Measurements from ENCODE around the gene PAPPA2. TPM values are rescaled to one million over a fixed set of nuclear protein-coding genes. Genes with fewer than 3 reads are reported as not detected.

PAPPA2 gene
- total and polyA plus RNA-seq, 2 of the 4 experiments (the other 2 are of a cell fraction) = 0.10 to 0.18 TPM

- intact Hi-C loops (cut with micrococcal nuclease) (no loop called here), dilution Hi-C loops (cut with HindIII; ENCODE audit: low sequenced_read_pairs, unreplicated experiment) (no loop called here), in situ Hi-C loops (cut with MboI; ENCODE audit: low sequenced_read_pairs) (no loop called here)
- POLR2A ChIA-PET (ENCODE audit: unreplicated experiment) = no interaction called here
- Histone ChIP-seq H3K4ac (ENCODE audit: low read depth, low read length) (no peak overlapping the region), H3K9me3 (ENCODE audit: control insufficient read depth, insufficient read depth, low read length) (no peaks in the 10 kb centered on the region), H3K4me2 (ENCODE audit: low read depth, low read length) (no peak overlapping the region), H3K4me3 (ENCODE audit: insufficient read depth, low read depth, low read length) (no peak overlapping the region), H3K14ac (replicated peaks; ENCODE audit: low read depth, low read length) (no peak overlapping the region), H2AK5ac (ENCODE audit: low read depth, low read length) (no peak overlapping the region), H2BK20ac (ENCODE audit: low read depth, low read length) (no peak overlapping the region), H3K27ac (ENCODE audit: insufficient read depth, low read length) (no peak overlapping the region), H2BK120ac (ENCODE audit: low read depth, low read length) (no peak overlapping the region), H3K9me1 (ENCODE audit: insufficient read depth, low read length) (no peaks in the 10 kb centered on the region), H3K23ac (ENCODE audit: low read depth, low read length) (no peak overlapping the region), H2BK5ac (ENCODE audit: low read depth, low read length, poor library complexity, severe bottlenecking) (no peak overlapping the region), H3K79me1 (ENCODE audit: low read depth in 1 of 2, low read length in 2 of 2) (no peaks in the 10 kb centered on the region), H3K56ac (ENCODE audit: extremely low read depth, insufficient read depth, low read length) (no peak overlapping the region), H3K4me1 (ENCODE audit: control insufficient read depth, insufficient read depth, low read length) (no peaks in the 10 kb centered on the region), H3K9ac (ENCODE audit: low read depth, low read length) (no peak overlapping the region), H2AFZ (replicated peaks; ENCODE audit: low read length, poor library complexity) (no peak overlapping the region), H2AK9ac (replicated peaks; ENCODE audit: low read depth, low read length, poor library complexity) (no peak overlapping the region), H3K36me3 (ENCODE audit: control insufficient read depth, insufficient read depth, low read length) (no peaks in the 10 kb centered on the region), H4K91ac (ENCODE audit: insufficient read depth, low read depth, low read length) (no peak overlapping the region), H4K20me1 (ENCODE audit: insufficient read depth, low read length) (no peaks in the 10 kb centered on the region), H3K18ac (ENCODE audit: low read depth, low read length) (no peak overlapping the region), H4K8ac (ENCODE audit: low read depth in 2 of 2, low read length in 2 of 2) (no peak overlapping the region), H4K5ac (ENCODE audit: low read depth, low read length) (no peak overlapping the region), H3K27me3 (ENCODE audit: control insufficient read depth, insufficient read depth, low read length) (no peaks in the 10 kb centered on the region), H2BK15ac (ENCODE audit: low read depth, low read length) (no peak overlapping the region)
- DNase-seq (no peak), ATAC-seq (ENCODE audit: low read depth) (no peak)
- BruUV-seq (replicated peaks) = no TSS peak
- 11% methylated on average over 3 of the region's 5 CpGs; no CpG with 5 or more reads in 1 of the 2 experiments for WGBS, 2 experiments (ENCODE audit: extremely low coverage in 2 of 2, insufficient read length in 1 of 2)
- TF ChIP-seq SMC3 (IDR thresholded peaks at IDR 0.05; ENCODE audit: low read depth, low read length) (no peak), MXI1 (IDR thresholded peaks at IDR 0.05; ENCODE audit: borderline replicate concordance, low read depth, low read length) (no peak), RFX5 (IDR thresholded peaks at IDR 0.05; ENCODE audit: low read depth, low read length) (no peak), CHD1 (IDR thresholded peaks at IDR 0.05; ENCODE audit: low read depth, low read length) (no peak), RCOR1 (IDR thresholded peaks at IDR 0.05; ENCODE audit: insufficient replicate concordance, low read length) (no peak), FOS (IDR thresholded peaks at IDR 0.05; ENCODE audit: low read depth, low read length) (no peak), POLR2A (IDR thresholded peaks at IDR 0.05; ENCODE audit: low read depth, low read length) (no peak), MAZ (IDR thresholded peaks at IDR 0.05; ENCODE audit: borderline replicate concordance, low read depth, low read length) (no peak), ELK1 (IDR thresholded peaks at IDR 0.05; ENCODE audit: borderline replicate concordance, low read depth, low read length) (no peak), MAFK (IDR thresholded peaks at IDR 0.05; ENCODE audit: low read depth, low read length) (no peak), RAD21 (IDR thresholded peaks at IDR 0.05; ENCODE audit: low read length) (no peak), CTCF (conservative IDR thresholded peaks at IDR 0.05; ENCODE audit: low read depth, low read length) (no peak), NFE2L2 (IDR thresholded peaks at IDR 0.05; ENCODE audit: low read depth, low read length) (no peak), CEBPB (IDR thresholded peaks at IDR 0.05; ENCODE audit: low read depth, low read length) (no peak), BHLHE40 (IDR thresholded peaks at IDR 0.05; ENCODE audit: low read depth, low read length) (no peak)
- CTCF ChIA-PET = no interaction called here
Observed at GRCh38 chr1:176820391-176821031, 357.5 kb downstream of the PAPPA2 start.
